KOPT-K1 (cell line): ENCODE results near the gene MEGF10.

Experiments
- H3K27ac ChIP-seq: fragments of 200-600 bp; sonication (generic); 2 replicates; pipeline ENCODE4 v1.5.1; 2016; ENCODE audit warnings: antibody characterized with exemption, mild to moderate bottlenecking, low read depth, low read length; ENCODE audit not compliant: poor library complexity, severe bottlenecking
- H3K36me3 ChIP-seq: fragments of 200-600 bp; sonication (generic); 2 replicates; pipeline ENCODE4 v1.5.1; 2017; ENCODE audit warnings: antibody characterized with exemption, mild to moderate bottlenecking, low read length, moderate library complexity; ENCODE audit not compliant: insufficient read depth
- H3K9me3 ChIP-seq: fragments of 200-600 bp; sonication (generic); 2 replicates; pipeline ENCODE4 v1.5.1; 2017; ENCODE audit warnings: antibody characterized with exemption, low read length, mild to moderate bottlenecking; ENCODE audit not compliant: insufficient read depth, poor library complexity, severe bottlenecking

Gene MEGF10

GRCh38 chr5:127331890-127332649 lies 41.5 kb downstream of the MEGF10 start:
- Histone ChIP-seq H3K9me3 (no peaks in the 10 kb centered on the region), H3K36me3 (no peaks in the 10 kb centered on the region), H3K27ac (no peak overlapping the region)

GRCh38 chr5:127333483-127333882 lies 42.9 kb downstream of the MEGF10 start:
- Histone ChIP-seq H3K36me3 (no peaks in the 10 kb centered on the region), H3K27ac (no peak overlapping the region), H3K9me3 (no peaks in the 10 kb centered on the region)

GRCh38 chr5:127335381-127335780 lies 44.8 kb downstream of the MEGF10 start:
- H3K9me3 ChIP-seq = no peaks in the 10 kb centered on the region
- no peaks in the 10 kb centered on the region for H3K36me3 ChIP-seq
- no peak overlapping the region for H3K27ac ChIP-seq

GRCh38 chr5:127337876-127338275 lies 47.3 kb downstream of the MEGF10 start:
- Histone ChIP-seq H3K27ac (no peak overlapping the region), H3K9me3 (no peaks in the 10 kb centered on the region), H3K36me3 (no peaks in the 10 kb centered on the region)

GRCh38 chr5:127338501-127338900 lies 47.9 kb downstream of the MEGF10 start:
- Histone ChIP-seq H3K36me3 (no peaks in the 10 kb centered on the region), H3K9me3 (no peaks in the 10 kb centered on the region), H3K27ac (no peak overlapping the region)

- Histone ChIP-seq H3K36me3 (no peaks in the 10 kb centered on the region), H3K9me3 (no peaks in the 10 kb centered on the region), H3K27ac (no peak overlapping the region)
Measured at GRCh38 chr5:127340606-127341005, 50.0 kb downstream of the MEGF10 start.

GRCh38 chr5:127342364-127342763 lies 51.8 kb downstream of the MEGF10 start:
- H3K9me3 ChIP-seq = no peaks in the 10 kb centered on the region
- H3K36me3 ChIP-seq = no peaks in the 10 kb centered on the region
- H3K27ac ChIP-seq = no peak overlapping the region

- Histone ChIP-seq H3K36me3 (no peaks in the 10 kb centered on the region), H3K27ac (no peak overlapping the region), H3K9me3 (no peaks in the 10 kb centered on the region)
Measured at GRCh38 chr5:127343313-127343712, 52.7 kb downstream of the MEGF10 start.

- Histone ChIP-seq H3K27ac (no peak overlapping the region), H3K36me3 (no peaks in the 10 kb centered on the region), H3K9me3 (no peaks in the 10 kb centered on the region)
Measured at GRCh38 chr5:127343866-127344265, 53.3 kb downstream of the MEGF10 start.

- Histone ChIP-seq H3K36me3 (no peaks in the 10 kb centered on the region), H3K27ac (no peak overlapping the region), H3K9me3 (no peaks in the 10 kb centered on the region)
Measured at GRCh38 chr5:127344931-127345330, 54.3 kb downstream of the MEGF10 start.

GRCh38 chr5:127351418-127351817 lies 60.8 kb downstream of the MEGF10 start:
- H3K27ac ChIP-seq = no peak overlapping the region
- no peaks in the 10 kb centered on the region for H3K36me3 ChIP-seq
- H3K9me3 ChIP-seq = no peaks in the 10 kb centered on the region

GRCh38 chr5:127352068-127352467 lies 61.5 kb downstream of the MEGF10 start:
- Histone ChIP-seq H3K36me3 (no peaks in the 10 kb centered on the region), H3K27ac (no peak overlapping the region), H3K9me3 (no peaks in the 10 kb centered on the region)

GRCh38 chr5:127353327-127353726 lies 62.7 kb downstream of the MEGF10 start:
- Histone ChIP-seq H3K36me3 (no peaks in the 10 kb centered on the region), H3K27ac (no peak overlapping the region), H3K9me3 (no peaks in the 10 kb centered on the region)

GRCh38 chr5:127353796-127354195 lies 63.2 kb downstream of the MEGF10 start:
- Histone ChIP-seq H3K36me3 (no peaks in the 10 kb centered on the region), H3K9me3 (no peaks in the 10 kb centered on the region), H3K27ac (no peak overlapping the region)

- Histone ChIP-seq H3K27ac (no peak overlapping the region), H3K9me3 (no peaks in the 10 kb centered on the region), H3K36me3 (no peaks in the 10 kb centered on the region)
Measured at GRCh38 chr5:127355337-127355736, 64.7 kb downstream of the MEGF10 start.

- no peaks in the 10 kb centered on the region for H3K36me3 ChIP-seq
- H3K27ac ChIP-seq = no peak overlapping the region
- no peaks in the 10 kb centered on the region for H3K9me3 ChIP-seq
Measured at GRCh38 chr5:127358284-127358683, 67.7 kb downstream of the MEGF10 start.
